Glomerular visceral epithelial cell (primary cell): ENCODE measurements around the gene NLN.
"Not testable (repeated sequence)": the region's sequence is repeated elsewhere in the genome, so short reads cannot be mapped to it uniquely, and the experiment has no call there.

ENCODE experiments used
- DNase-seq: peaks from one replicate; pipeline ENCODE4 v3.0.0-alpha.2; 2016; ENCODE audit errors: extremely low spot score

Gene NLN

DNA sequence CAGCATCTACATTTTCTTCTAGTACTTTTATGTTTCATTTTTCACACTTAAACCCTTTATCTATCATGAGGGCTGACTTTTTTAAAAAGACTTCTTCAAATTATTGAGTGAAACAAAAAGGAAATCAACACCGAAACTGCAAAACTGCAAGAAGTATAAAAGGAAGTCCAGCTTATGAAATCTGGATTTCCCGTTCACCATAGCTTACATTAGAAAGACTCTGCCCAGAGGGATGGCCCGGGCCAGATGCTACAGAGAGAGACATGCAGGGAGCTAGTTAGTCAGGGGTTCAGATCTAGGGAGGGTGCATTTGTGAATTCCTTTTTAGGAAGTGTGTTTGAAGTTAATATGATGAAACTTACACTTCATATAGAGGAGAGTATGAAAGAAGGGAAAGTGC is 10.0 kb downstream of the NLN start:
- DNase-seq: not testable (repeated sequence)

DNA sequence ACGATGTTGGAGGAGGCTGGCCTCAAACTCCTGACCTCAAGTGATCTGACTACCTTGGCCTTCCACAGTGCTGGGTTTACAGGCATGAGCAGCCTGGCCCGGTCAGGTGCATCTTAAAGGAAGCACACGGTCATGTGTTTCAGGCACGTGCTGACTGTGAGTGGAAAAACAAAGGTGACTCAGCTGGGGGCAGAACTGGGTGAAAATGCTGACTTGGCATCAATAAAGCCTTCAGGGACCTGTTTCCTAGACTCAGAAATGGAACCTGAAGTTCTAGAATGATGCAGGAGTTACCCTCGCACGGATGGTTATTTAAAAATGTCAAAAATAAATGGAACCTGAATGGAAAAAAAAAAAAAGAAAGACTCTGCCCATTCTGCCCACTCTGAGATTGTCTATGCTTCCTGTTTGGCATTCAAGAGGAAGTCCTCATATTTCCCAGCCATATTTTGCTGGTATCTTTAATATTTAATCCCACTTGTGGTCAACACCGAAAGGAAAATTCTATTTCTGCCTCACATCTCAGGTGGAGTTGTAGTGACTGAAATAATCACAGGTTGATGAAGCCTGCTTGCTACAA is 12.3 kb downstream of the NLN start:
- not testable (repeated sequence) for DNase-seq

DNA sequence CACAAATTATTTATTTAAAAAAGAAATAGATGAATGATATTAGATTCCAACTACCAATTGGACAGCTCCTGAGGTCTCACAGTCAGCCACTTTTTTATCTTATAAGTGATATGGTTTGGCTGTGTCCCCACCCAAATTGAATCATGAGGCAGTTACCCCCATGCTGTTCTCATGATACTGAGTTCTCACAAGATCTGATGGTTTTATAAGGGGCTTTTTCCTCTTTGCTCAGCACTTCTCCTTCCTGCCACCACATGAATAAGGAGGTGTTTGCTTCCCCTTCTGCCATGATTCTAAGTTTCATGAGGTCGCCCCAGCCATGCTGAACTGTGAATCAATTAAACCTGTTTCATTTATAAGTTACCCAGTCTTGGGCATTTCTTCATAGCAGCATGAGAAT is 12.9 kb downstream of the NLN start:
- DNase-seq: no peak

DNA sequence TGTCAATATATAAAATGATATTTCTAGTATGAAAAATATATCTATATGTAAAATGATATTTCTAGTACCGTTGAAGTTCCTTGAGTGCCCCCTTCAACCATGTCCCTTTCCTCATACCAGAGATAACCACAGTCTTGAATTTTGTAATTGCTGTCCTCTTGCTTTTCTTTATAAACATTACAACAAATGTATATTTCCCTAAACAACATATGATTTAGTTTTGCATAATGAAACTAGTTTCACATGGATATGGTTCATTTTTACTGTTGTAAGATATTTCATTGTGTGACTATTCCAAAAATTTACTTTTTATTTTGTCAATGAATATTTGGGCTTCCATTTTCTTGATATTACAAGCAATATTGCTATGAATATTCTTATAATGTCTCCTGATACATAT is 14.0 kb downstream of the NLN start:
- DNase-seq: no peak

DNA sequence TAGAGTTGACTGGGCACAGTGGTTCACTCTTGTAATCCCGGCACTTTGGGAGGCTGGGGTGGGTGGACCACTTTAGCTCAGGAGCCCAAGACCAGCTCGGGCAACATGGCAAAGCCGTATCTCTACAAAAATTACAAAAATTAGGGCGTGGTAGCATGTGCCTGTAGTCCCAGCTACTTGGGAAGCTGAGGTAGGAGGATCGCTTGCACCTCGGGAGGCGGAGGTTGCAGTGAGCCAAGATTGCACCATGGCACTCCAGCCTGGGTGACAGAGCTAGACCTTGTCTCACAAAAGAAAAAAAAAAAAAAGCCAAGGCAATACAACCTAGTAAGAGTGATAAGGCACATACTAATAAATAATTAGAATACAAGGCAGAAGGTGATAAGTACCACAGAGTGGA is 15.8 kb downstream of the NLN start:
- no peak for DNase-seq

DNA sequence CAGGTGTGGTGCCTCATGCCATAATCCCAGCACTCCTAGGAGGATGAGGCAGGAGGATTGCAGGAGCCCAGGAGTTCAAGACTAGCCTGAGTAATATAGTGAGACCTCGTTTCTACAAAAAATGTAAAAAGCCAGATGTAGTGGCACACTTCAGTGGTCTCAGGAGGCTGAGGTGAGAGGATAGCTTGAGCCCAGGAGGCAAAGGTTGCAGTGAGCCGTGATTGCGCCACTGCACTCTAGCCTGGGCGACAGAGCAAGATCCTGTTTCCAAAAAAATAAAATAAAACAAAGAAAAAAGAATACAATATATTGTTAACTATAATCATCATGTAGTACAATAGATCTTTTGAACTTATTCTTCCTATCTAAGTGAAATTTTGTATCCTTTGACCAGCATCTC is 16.3 kb downstream of the NLN start:
- DNase-seq: no peak

DNA sequence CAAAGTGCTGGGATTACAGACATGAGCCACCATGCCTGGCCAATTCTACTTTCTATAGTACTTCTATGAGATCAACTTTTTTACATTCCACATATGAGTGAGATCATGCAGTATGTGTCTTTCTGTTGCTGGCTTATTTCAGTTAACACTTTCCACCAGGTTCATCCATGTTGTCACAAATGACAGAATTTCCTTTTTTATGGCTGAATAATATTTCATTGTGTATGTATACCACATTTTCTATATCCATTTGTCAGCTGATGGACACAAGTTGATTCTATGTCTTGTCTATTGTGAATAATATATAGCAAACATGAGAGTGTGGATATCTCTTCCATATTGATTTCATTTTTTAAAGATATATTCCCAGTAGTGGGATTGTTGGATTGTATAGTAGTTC is 17.2 kb downstream of the NLN start:
- no peak for DNase-seq

DNA sequence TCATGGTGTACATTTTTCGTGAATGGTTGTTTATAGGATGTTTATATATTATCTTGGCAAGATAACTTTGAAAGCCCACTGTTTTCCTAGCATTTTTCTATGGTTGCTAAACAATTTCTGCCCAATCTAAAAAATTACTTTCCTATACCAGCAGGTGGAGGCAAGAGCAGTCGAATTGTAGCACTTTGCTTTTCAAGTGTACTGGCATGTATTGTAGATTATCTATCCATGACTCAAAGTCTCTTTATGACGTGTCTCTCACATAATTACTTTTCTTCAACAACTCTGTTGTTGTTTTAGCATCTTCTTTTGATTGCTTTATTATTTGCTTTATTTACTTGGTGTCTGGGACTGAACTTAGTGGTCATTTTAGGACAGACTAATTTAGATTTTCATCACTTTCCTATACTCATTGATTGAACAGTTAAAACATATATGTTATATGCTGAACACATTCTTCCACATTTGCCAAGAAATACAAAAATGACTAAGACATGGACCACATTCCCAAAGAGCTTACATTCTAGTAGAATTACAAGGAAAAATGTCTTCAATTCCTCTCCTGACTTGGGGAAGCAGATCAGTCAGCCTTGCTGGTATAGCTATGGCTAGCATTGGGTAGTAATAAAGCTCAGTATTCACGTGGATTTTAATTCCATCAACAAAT is 20.7 kb downstream of the NLN start:
- DNase-seq: peak; percentile 73

DNA sequence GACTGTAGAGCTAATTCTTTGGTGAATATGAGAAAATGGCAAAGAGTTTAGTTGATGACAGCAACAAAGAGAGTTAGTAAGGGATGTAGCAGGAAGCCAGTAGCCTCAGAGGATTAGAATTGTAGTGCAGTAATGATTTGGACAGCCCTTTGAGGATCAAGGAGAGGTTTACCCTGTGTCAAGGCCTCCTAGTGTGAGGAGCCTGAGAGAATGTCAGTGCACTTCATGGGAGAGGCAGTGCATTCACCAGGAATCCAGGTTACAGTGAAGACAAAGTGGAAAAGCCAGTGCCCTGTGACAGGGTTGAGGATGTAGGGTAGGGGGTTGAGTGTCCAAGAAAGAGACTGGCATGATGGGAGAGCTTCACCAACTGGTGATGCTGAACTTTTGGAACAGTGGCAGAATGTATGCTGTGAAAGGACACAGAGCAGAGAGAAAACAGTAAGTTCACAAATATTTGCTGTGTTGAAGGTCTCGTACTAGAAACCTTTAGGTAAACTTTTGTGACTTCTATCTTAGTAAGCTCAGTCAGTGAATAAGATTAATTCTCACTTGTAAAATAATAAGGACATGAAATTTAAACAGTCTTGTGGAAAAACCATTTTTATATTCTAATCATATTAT is 27.3 kb downstream of the NLN start:
- no peak for DNase-seq

DNA sequence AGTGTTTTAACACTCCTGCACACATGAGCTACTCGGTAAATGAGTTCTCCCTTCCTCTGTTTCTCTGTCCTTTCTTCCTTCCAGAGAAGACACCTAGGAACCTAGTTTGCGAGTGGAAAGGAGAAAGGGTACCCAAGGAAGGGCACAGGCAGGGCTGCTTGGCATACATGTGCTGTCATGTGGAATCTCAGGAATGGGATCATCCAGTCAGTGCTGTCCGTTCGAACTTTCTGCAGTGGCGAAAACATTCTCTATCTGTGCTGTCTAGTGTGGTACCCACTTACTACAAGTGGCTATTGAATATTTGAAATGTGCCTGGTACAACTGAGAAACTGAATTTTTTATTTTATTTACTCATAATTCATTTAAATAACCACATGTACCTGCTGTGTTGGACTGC is 28.0 kb downstream of the NLN start:
- peak; percentile 52 for DNase-seq

DNA sequence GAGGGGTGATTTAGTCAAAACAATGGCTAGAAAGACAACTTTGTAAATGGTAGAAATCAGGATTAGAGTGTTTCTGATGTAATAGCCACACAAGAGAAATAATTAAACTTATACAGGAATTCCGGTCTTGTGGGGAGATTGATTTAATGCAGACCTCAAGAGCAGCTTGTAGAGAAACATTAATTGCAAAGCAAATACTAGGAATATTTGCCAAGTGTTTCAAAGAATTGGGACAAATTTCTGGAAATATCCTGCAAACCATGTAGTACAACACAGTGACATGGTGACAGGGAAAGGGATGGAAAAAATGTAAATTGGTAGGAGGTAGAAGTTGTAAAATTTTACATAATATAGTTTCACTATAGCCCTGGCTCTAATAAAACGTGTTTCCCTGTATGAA is 28.9 kb downstream of the NLN start:
- no peak for DNase-seq

DNA sequence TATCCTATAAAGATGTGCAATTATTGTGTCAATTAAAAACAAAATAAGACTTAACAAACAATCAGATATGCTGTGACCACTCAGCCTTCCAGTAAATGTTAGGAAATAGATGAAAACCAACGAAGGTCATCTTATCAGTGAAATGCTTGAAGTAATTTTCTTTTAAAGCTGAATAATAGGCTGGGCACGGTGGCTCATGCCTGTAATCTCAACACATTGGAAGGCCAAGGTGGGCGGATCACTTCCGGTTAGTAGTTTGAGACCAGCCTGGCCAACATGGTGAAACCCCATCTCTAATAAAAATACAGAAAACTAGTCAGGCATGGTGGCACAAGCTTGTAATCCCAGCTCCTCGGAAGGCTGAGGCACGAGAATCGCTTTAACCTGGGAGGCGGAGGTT is 31.2 kb downstream of the NLN start:
- no peak for DNase-seq

DNA sequence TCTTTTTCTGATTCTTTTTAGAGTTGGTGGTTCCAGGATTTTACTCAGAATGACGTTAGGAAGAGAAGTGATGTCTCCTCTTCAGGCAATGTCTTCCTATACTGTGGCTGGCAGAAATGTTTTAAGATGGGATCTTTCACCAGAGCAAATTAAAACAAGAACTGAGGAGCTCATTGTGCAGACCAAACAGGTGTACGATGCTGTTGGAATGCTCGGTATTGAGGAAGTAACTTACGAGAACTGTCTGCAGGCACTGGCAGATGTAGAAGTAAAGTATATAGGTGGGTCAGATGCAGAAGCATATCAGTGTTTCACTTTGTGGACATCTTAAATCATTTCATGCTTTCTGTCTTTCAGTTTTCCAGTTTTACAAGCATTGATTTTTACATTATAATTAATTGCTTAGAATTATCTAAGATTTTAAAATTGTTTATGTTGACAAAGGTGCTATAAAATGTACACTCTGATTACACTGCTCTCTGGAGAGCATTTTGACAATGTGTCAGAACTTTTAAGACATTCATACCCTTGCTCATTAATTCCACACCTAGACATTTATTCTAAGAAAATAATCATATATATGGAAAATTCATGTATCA is 36.6 kb downstream of the NLN start:
- DNase-seq: no peak

DNA sequence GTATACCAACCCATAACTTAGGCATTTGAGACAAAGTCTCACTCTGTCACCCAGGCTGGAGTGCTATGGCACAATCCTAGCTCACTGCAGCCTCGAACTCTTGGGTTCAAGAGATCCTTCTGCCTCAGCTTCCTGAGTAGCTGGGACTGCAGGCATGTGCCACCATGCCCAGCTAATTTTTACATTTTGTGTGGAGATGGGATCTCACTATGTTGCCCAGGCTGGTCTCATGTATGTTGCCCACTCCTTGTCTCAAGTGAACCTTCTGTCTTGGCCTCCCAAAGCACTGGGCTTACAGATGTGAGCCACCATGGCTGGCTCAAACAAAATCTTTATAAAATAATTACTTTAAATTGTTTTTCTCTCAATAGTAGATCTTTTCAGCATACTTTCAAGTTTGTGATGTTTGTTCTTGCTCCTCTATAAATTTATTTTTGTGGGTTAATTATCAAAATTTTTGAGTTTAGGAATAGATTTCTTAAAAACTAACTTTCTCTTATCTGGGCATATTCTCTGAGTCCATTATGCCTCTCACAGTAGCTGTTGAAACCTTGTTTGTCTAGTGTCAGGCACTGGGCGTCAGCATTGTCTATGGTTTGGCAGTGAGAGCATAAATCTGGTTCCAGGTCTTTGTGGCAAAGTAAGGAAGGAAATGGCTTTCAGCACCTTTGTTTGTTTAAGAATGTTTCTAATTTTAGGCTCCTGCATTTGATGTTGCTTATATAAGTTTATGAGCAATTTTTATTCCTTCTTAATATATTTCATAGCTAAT is 38.7 kb downstream of the NLN start:
- peak; percentile 51 for DNase-seq

DNA sequence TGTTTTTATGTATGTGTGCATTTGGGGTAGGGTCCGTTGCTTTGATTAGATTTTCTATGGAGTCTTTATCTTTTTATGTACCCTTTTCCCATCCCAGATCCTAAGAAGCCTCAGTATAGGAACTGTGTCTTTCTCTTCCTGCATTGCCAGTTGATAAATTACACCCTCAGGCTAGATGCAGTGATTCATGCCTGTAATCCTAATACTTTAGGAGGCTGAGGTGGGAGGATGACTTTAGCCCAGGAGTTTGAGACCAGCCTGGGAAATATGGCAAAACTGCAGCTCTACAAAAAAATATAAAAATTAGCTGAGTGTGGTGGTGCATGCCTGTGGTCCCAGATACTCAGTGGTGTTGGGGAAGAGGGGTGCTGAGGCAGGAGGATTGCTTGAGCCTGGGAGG is 40.2 kb downstream of the NLN start:
- DNase-seq: no peak

DNA sequence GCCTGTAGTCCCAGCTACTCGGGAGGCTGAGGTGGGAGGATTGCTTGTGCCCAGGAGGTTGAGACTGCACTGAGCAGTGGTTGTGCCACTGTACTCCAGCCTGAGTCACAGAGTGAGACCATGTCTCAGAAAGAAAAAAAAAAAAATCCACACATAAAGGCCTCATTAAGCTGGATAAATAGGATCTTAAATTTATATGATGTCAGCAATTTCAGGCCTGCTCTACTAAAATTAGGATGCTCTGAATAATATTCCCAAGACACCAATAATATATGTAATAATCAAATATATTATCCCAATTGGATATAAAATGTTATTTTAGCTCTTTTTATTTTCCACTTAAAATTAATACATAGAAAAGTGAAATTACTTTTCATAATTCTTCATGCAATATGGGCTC is 43.6 kb downstream of the NLN start:
- DNase-seq: no peak

DNA sequence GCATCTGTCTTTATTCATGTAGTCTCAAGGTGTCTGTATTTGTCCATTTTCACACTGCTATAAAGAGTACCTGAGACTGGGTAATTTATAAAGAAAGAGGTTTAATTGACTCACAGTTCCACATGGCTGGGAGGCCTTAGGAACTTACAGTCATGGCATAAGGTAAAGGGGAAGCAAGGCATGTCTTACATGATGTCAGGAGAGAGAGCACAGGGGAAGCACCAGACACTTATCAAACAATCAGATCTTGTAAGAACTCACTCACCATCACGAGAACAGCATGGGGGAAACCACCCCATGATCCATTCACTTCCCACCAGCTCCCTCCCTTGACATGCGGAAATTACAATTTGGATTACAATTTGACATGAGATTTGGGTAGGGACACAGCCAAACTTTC is 44.2 kb downstream of the NLN start:
- DNase-seq: no peak

DNA sequence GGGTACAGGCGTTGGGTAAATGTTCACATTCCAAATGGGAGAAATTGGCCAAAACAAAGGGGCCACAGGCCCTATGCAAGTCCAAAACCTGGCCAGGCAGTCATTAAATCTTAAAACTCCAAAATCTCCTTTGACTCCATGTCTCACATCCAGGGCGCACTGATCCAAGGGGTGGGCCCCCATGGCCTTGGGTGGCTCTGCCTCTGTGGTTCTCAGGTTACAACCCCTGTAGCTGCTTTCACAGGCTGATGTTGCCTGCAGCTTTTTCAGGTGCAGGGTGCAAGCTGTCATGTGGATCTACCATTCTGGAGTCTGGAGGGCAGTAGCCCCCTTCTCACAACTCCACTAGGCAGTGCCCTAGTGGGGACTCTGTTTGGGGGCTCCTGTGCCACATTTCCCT is 44.8 kb downstream of the NLN start:
- DNase-seq: no peak

DNA sequence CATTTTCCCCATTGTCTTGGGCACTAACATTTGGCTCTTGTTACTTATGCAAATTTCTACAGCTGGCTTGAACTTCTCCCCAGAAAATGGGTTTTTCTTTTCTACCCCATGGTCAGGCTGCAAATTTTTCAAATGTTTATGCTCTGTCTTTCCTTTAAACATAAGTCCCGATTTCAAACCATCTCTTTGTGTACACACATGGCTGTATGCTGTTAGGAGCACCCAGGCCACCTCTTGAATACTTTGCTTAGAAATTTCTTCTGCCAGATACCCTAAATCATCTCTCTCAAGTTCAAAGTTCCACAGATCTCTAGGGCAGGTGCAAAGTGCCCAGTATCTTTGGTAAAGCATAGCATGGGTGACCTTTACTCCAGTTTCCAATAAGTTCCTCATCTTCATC is 45.6 kb downstream of the NLN start:
- DNase-seq: no peak

DNA sequence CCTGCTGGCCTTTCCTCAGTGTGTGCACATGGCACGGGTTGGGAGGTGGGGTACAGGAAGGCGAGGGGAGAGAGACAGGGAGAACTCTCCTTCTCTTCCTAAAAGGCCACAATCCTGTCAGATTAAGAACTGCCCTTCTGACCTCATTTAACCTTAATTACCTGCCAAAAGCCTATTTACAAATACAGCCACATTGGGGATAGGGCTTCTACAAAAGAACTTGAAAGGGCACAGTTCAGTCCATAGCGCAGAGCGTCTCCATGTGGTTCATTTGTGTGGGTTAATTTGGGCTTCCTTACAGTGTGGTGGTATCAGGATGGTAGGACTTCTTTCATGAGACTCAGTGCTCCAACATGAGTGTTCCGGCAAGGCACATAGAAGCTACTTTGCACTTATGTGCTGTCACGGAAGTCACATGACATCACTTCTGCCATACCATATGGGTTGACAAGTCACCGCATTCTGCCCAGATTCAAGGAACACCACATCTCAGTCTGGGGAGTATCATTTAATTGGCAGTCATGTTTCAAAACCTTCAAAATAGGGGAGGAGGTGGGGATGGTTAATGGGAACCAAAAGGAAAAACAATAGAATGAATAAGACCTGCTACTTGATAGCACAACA is 46.8 kb downstream of the NLN start:
- DNase-seq: no peak

DNA sequence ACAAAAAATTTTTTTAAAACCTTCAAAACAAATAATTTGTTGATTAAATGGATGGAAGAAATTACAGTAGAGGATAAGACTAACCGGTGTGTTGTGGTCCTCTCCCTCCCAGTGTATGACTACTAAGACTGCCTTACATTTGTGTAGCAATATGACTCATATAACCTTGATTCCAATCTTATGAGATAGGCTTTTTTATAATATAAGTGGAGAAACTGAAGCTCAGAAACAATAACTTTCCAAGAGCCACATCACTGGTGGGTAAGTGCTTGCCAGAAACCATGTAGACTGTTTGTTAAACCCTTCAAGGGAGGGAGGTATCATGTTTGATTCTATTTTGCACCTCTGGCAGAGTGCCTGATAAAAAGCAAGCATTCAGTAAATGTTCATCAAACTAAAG is 47.5 kb downstream of the NLN start:
- peak; percentile 80 for DNase-seq

DNA sequence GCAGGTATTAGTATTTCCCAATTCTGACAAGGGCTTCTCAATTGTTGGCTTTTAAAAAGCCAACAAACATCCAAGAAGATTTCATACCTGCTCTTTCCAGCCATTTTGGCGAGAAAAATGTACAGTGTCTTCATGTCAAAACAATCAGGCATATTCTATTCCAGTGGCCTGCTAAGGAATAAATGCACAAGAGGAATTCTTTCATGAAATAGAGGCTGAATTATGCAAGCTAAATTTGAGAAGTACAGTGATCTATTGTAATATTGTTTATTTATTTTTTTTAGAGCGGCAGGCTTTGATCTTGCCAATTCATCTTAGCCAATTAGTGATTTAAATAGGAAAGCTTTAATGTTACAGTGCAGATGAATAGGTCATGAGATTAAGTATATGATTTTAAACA is 49.3 kb downstream of the NLN start:
- no peak for DNase-seq
